Measurements from ENCODE around the gene RAB44.
A peak's percentile ranks its signal among the peaks of the same experiment; 100 is the strongest.

Gene RAB44

DNA sequence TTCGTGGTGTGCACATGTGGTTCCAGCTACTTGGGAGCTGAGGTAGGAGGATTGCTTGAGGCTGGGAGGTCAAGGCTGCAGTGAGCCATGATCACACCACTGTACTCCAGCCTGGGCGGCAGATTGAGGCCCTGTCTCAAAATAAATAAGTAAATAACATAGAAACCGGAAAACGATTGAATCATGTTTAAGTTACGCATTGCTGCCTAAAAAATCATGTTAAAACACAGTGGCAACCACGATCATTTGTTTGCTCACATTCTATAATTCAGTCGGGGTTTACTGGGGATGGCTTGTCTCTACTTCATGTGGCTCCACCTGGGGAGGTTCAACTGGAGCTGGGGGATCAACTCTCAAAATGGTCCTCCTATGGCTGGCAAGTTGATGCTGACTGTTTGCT lies 27.4 kb upstream of the RAB44 start:
- DNase-seq = no peak

DNA sequence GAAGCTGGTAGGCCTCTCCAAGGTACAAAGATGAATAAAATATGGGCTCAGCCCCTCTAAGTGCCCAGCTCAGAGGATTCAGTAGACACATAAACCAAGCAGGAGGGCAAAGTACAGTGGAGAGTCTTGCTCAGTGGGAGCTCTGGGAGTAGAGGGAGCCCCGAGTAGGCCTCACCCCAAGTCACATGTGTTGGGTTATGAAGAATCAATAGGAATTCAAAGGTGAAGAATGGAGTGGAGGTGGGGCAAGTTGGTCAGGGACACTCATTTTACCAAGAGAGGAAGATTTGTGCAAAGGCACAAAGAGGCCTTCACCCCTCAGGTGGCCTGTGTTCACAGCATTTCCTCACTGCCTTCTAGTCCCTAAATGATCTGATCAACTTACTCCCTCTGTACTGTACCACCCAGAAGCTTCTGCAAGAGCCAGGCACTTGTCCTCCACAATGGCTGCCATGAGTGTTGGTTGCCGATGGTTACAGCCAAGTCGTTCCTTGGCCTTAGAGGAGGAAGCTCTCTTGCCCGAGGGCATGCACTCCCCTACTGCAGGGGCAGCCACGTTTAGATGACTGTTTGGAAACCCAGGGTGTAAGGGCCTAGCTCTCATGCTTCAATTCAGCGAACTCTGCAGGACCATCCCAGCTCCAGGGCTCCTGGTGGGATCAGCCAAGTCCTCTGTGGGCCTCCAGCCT lies 25.8 kb upstream of the RAB44 start:
- DNase-seq = peak in 2 of 3 experiments; percentile 18 to 71

DNA sequence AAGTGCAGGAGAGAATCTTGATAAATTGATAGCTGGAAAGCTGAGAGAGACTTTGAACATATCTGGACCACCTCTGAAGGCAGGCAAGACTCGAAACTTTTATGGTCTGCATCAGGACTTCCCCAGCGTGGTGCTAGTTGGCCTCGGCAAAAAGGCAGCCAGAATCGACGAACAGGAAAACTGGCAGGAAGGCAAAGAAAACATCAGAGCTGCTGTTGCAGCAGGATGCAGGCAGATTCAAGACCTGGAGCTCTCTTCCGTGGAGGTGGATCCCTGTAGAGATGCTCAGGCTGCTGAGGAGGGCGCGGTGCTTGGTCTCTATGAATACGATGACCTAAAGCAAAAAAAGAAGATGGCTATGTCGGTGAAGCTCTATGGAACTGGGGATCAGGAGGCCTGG lies 23.7 kb upstream of the RAB44 start:
- DNase-seq = no peak

DNA sequence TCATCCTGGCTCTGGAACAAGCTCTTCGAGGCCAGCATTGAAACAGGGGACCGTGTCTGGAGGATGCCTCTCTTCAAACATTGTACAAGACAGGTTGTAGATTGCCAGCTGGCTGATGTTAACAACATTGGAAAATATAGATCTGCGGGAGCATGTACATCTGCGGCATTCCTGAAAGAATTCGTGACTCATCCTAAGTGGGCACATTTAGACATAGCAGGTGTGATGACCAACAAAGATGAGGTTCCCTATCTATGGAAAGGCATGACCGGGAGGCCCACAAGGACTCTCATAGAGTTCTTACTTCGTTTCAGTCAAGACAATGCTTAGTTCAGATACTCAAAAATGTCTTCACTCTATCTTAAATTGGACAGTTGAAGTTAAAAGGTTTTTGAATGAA lies 22.7 kb upstream of the RAB44 start:
- DNase-seq = no peak

DNA sequence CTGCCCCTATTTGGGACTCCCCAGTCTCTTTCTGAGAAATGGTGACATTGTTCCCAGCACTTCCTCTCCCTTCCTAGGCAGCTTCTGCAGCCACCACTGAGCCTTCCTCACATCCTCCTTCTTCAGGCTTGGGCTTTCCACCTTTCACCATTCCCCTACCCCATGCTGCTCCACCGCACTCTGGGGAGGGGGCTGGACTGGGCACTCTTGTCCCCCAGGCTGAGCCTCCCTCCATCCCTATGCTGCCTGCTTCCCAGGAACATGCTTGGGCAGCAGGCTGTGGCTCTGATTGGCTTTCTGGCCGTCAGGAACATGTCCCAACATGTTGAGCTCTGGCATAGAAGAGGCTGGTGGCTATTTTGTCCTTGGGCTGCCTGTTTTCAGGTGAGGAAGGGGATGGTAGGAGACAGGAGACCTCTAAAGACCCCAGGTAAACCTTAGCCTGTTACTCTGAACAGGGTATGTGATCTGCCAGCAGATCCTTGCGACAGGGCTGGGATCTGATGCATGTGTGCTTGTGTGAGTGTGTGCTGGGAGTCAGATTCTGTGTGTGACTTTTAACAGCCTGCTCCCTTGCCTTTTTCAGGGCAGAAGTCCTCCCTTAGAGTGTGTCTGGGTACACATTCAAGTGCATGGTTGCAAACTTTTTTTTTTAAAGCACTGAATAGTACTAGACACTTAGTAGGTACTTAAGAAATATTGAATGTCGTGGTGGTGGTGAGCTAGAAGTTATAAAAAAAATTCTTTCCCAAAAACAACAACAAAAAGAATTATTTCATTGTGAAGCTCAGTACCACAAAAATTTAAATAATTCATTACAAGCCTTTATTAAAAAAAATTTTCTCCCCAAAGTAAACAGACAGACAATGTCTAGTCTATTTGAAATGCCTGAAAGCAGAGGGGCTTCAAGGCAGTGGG lies 21.2 kb upstream of the RAB44 start:
- DNase-seq = peak; percentile 32 to 86 (median 71)

DNA sequence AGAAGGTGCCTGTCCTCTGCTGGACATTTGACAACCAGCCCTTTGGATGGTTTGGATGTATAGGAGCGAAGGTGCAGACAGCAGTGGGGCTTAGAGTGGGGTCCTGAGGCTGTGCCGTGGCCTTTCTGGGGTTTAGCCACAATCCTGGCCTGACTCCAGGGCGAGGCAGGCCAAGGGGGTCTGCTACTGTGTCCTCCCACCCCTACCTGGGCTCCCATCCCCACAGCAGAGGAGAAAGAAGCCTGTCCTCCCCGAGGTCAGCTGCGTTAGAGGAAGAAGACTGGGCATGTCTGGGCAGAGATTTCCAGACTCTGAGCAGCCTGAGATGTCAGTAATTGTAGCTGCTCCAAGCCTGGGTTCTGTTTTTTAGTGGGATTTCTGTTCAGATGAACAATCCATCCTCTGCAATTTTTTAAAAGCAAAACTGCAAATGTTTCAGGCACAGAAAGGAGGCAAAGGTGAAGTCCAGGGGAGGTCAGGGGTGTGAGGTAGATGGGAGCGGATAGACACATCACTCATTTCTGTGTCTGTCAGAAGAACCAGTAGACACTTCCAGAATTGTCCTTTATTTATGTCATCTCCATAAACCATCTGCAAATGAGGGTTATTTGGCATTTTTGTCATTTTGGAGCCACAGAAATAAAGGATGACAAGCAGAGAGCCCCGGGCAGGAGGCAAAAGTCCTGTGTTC lies 20.4 kb upstream of the RAB44 start:
- peak in 2 of 3 experiments; percentile 42 to 64 for DNase-seq

DNA sequence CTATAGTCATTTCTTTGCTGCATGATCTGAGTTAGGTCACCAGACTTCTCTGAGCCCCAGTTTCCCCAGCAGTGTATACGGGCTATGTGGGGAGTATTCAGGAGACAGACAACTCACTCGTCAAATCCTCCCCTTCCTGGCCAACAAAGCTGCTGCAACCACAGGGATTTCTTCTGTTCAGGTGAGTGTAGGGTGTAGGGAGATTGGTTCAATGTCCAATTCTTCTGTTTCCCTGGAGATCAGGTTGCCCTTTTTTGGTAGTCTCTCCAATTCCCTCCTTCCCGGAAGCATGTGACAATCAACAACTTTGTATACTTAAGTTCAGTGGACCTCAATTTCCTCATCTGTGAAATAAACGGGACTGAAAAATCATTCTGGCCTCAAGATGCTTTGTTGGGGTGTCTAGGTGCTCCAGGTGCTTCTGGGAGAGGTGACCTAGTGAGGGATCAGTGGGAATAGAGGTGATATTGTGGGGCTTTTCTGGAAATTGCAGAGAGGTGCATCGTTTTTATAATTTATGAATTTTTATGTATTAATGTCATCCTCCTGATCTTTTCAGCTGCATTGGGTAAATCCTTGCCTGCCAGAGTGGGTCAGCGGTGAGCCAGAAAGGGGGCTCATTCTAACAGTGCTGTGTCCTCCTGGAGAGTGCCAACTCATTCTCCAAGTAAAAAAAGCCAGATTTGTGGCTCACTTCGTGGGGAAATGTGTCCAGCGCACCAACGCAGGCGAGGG lies 19.7 kb upstream of the RAB44 start:
- DNase-seq = peak in 2 of 3 experiments; percentile 52 to 60

DNA sequence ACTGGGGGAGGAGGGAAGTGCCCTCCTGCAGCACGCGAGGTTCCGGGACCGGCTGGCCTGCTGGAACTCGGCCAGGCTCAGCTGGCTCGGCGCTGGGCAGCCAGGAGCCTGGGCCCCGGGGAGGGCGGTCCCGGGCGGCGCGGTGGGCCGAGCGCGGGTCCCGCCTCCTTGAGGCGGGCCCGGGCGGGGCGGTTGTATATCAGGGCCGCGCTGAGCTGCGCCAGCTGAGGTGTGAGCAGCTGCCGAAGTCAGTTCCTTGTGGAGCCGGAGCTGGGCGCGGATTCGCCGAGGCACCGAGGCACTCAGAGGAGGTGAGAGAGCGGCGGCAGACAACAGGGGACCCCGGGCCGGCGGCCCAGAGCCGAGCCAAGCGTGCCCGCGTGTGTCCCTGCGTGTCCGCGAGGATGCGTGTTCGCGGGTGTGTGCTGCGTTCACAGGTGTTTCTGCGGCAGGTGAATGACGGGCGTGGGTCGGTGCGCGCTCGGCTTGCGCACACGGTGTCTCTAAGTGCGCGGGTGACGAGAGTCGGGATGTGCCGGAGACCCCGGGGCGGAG lies 19.1 kb upstream of the RAB44 start, which contains the start of gene CDKN1A:
TSS of gene CDKN1A (plus strand) at position 227 of the 555 bp plus-strand sequence. CDS start 5,388 bp downstream, outside the sequence.
- peak; percentile 90 to 93 (median 90) for DNase-seq

DNA sequence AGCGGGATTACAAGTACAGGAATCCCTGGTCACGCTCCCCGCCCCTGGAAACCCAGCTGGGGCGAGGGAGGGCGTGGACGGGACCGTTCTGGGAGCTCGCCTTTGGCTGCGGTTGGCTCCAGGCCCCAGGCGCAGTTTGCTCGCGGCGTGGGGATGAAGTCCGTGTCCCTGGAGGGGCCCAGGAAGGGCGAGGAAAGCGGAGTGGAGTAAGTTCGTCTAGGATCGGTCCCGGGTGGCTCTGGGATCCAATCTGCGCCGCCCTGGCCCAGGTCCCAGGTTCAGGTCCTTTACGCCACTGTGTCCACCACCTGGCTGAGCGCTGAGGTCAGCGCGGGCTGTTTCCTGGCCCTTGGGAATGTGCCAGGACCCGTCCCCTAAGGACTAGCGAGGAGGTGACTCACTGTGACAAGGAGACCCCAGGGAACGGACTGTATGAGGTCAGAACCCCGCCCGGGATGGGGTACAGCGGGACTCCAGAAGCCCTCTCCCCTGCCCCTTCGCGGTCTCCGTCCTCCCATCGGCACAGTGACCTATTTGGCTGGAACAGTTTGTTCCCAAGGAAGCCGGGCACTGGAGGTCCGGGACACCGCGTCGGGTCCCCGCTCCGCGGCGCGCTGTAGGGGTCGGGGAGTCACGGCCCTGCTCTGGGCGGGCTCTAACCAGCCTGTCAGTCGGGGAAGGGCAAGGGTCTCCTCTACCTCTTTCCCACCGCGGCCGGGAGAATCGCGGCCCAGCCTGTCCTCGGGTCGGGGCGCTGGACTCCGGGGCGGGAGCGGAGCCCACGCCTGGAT lies 18.4 kb upstream of the RAB44 start:
- peak in 2 of 3 experiments; percentile 59 to 70 for DNase-seq

DNA sequence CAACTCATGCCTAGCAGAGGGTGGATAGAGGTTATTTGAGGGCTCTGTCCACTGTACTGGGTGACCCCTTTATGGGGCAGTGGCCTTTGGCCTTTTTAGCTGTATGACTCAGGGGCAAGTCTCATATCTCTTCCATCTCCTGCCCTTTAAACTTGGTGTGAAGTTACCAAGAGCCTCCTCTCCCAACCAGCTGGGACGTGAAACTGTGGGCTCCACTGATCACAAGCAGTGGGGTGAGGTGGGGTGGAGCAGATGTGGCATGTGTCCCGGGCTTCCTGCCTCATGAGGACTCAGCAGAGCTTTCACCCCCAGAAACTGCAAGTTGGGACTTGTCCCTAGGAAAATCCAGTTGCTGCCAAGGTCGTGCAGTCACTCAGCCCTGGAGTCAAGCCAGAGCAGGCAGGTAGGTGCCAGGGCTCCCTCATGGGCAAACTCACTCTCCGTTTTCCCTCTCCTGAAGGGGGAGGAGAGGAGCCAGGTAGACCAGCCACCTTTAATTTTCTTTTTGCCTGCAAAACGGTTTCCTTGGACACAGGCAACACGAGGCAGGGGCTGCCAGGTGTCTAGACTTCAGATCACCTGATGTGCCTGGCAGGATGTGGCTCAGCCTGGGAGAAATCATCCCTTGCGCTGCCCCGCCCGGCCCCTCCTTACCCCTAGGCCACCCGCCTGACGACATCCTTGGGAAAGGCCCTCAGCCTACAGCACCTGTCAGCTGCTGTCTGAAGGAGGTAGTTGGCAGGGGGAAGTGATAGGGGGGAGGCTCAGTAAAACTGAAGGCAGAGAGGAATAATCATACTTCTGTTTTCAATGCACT lies 15.1 kb upstream of the RAB44 start:
- DNase-seq = peak; percentile 81 to 90 (median 82)

DNA sequence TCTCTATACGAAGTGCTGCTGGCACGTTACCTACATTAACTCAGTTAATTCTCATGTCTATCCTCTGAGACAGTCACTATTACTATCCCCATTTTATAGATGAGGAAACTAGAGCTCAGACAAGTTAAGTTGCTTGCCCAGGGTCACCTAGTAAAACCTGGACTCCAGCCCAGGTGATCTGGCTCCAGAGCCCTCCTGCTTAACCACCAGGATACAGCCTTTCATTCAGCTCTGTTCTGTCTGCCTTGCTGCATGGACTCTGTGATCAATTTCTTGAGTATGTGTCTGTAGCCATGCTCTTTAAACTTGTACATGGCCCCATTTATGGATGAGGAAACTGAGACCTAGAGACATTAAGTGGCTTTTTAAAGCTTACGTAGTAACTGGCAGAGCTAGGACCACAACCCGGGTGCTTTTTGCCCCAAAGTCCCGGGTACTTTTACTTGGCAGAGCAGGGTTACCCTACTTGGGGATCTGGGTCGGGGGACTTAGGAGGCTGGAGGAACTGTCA lies 14.4 kb upstream of the RAB44 start:
- DNase-seq = peak in 1 of 3 experiments; percentile 57

DNA sequence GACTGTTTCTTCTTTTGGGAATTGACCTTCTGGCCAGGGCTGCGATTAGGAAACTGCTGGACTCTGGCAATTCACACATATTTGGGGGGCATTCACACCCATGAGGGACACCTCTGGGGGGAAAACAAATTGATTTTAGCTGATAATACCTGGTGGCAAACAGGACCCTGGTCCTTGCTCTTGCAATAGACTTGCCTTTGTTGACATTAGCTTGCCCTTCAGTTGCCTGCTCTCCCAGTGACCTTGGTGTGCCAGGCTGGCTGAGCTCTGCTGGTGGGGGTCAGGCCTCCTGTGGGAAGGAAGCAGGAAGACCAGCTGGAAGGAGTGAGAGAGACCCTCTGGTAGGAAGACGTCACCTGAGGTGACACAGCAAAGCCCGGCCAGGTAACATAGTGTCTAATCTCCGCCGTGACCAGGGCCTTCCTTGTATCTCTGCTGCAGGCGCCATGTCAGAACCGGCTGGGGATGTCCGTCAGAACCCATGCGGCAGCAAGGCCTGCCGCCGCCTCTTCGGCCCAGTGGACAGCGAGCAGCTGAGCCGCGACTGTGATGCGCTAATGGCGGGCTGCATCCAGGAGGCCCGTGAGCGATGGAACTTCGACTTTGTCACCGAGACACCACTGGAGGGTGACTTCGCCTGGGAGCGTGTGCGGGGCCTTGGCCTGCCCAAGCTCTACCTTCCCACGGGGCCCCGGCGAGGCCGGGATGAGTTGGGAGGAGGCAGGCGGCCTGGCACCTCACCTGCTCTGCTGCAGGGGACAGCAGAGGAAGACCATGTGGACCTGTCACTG lies 13.8 kb upstream of the RAB44 start:
- DNase-seq = no peak

DNA sequence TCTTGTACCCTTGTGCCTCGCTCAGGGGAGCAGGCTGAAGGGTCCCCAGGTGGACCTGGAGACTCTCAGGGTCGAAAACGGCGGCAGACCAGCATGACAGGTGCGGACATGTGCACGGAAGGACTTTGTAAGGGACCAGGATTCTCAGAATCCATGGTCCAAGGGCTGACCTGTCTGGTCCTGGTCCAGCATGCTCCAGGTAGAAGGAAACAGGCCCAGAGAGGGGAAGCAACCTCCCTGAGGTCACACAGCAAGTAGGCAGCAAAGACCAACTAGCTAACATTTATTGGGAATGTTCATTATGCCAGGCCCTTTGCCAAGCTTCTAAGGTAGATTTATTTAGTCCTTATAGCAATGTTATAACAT lies 13.2 kb upstream of the RAB44 start:
- no peak for DNase-seq

DNA sequence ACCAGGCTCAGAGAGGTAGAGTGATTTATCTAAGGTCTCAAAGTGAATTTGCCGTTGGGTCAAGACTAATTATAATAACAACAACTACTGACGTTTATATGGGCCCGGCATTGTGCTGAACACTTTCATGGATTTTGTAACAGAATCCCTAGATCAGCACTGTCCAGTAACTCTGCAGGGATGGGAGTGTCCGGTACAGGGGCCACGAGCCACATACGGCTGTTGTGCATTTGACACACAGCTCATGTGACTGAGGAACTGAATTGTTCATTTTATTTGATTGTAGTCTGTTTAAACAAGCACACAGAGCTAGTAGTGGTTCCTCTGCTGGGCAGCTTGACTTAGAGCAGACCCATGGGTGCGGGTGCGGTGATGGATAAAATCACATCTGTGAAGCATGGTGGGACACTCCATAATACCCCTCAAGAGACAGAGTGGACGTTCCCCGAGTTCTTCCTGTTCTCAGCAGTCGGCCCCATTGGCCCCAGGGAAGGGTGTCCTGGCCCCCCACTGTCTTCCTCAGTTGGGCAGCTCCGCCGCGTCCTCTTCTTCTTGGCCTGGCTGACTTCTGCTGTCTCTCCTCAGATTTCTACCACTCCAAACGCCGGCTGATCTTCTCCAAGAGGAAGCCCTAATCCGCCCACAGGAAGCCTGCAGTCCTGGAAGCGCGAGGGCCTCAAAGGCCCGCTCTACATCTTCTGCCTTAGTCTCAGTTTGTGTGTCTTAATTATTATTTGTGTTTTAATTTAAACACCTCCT lies 12.3 kb upstream of the RAB44 start:
- DNase-seq = no peak

DNA sequence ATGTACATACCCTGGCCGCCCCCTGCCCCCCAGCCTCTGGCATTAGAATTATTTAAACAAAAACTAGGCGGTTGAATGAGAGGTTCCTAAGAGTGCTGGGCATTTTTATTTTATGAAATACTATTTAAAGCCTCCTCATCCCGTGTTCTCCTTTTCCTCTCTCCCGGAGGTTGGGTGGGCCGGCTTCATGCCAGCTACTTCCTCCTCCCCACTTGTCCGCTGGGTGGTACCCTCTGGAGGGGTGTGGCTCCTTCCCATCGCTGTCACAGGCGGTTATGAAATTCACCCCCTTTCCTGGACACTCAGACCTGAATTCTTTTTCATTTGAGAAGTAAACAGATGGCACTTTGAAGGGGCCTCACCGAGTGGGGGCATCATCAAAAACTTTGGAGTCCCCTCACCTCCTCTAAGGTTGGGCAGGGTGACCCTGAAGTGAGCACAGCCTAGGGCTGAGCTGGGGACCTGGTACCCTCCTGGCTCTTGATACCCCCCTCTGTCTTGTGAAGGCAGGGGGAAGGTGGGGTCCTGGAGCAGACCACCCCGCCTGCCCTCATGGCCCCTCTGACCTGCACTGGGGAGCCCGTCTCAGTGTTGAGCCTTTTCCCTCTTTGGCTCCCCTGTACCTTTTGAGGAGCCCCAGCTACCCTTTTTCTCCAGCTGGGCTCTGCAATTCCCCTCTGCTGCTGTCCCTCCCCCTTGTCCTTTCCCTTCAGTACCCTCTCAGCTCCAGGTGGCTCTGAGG lies 11.5 kb upstream of the RAB44 start:
- no peak for DNase-seq

DNA sequence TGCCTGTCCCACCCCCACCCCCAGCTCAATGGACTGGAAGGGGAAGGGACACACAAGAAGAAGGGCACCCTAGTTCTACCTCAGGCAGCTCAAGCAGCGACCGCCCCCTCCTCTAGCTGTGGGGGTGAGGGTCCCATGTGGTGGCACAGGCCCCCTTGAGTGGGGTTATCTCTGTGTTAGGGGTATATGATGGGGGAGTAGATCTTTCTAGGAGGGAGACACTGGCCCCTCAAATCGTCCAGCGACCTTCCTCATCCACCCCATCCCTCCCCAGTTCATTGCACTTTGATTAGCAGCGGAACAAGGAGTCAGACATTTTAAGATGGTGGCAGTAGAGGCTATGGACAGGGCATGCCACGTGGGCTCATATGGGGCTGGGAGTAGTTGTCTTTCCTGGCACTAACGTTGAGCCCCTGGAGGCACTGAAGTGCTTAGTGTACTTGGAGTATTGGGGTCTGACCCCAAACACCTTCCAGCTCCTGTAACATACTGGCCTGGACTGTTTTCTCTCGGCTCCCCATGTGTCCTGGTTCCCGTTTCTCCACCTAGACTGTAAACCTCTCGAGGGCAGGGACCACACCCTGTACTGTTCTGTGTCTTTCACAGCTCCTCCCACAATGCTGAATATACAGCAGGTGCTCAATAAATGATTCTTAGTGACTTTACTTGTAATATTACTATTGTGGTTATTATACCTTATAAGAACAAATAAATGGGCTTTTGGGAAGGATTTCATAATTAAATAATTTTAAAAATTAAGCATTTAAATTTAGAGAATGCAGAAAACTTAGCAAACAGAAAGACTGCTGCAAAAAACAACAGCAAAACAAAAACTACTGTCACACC lies 10.7 kb upstream of the RAB44 start:
- no peak for DNase-seq

All from NCI-H1417 (cell line).